BJ (cell line): Measurements from ENCODE around the gene XKR3. TPM values are rescaled to one million over a fixed set of nuclear protein-coding genes. Genes with fewer than 3 reads are reported as not detected.

Experiments used
- CTCF ChIA-PET: fragments of 350-600 bp; formaldehyde crosslinking; extraction: SDS; loops from one replicate; lab custom pipeline; 2021; ENCODE audit warnings: antibody characterized with exemption, inconsistent platforms; lab: Yijun Ruan, JAX
- POLR2A ChIA-PET: fragments of 300-600 bp; sonication (Branson Sonifier 250); formaldehyde crosslinking; extraction: SDS; loops from one replicate; lab custom pipeline; 2021; ENCODE audit warnings: antibody characterized with exemption; lab: Charles Lee
- DNase-seq: peaks from one replicate; pipeline ENCODE4 v3.0.0-alpha.2; 2011; ENCODE audit warnings: low read depth
- H3K27me3 ChIP-seq: 2 replicates; pipeline ENCODE4 v1.6.0; 2011; ENCODE audit warnings: low read length; ENCODE audit not compliant: control insufficient read depth, insufficient read depth
- H3K36me3 ChIP-seq: 2 replicates; pipeline ENCODE4 v1.5.1; 2011; ENCODE audit warnings: low read length; ENCODE audit not compliant: control insufficient read depth, insufficient read depth
- H3K4me3 ChIP-seq: 2 replicates; pipeline ENCODE4 v1.5.1; 2011; ENCODE audit warnings: low read depth, mild to moderate bottlenecking, control low read depth, low read length
- polyA plus RNA-seq: library from polyadenylated mRNA; depleted of rRNA; stranded (reverse); fragments of >200 nt; gene quantifications from 2 replicates; pipeline ENCODE4 v1.2.3, GENCODE V29; 2011
- TF ChIP-seq, protein P1 (sequence below): IDR thresholded peaks from 2 replicates; pipeline ENCODE4 v1.5.1; 2011; ENCODE audit warnings: low read depth, mild to moderate bottlenecking, control low read depth, inconsistent platforms, low read length, moderate library complexity; ENCODE audit not compliant: insufficient read depth

XKR3 gene
- polyA plus RNA-seq, 1 experiment: not detected

DNA sequence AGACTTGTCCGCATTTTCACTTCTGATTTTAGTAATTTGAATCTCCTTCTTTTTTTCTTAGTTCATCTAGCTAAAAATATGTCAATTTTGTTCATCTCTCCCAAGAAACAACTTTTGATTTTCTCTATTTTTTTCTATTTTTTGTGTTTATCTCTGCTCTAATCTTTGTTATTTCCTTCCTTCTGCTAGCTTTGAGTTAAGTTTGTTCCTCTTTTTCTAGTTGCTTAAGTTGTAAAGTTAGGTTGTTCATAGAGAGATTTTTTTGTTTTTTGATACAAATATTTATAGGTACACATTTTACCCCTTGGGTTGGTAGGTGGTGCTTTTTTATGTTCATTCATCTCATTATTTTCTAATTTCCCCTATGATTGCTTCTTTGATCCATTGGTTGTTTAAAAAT lies 22.1 kb upstream of the XKR3 start:
- ChIA-PET POLR2A (no interaction called here), CTCF (no interaction called here)
- DNase-seq: no peak
- TF ChIP-seq, protein P1, sequence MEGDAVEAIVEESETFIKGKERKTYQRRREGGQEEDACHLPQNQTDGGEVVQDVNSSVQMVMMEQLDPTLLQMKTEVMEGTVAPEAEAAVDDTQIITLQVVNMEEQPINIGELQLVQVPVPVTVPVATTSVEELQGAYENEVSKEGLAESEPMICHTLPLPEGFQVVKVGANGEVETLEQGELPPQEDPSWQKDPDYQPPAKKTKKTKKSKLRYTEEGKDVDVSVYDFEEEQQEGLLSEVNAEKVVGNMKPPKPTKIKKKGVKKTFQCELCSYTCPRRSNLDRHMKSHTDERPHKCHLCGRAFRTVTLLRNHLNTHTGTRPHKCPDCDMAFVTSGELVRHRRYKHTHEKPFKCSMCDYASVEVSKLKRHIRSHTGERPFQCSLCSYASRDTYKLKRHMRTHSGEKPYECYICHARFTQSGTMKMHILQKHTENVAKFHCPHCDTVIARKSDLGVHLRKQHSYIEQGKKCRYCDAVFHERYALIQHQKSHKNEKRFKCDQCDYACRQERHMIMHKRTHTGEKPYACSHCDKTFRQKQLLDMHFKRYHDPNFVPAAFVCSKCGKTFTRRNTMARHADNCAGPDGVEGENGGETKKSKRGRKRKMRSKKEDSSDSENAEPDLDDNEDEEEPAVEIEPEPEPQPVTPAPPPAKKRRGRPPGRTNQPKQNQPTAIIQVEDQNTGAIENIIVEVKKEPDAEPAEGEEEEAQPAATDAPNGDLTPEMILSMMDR: no peak
- no peaks in the 10 kb centered on the region for H3K36me3 ChIP-seq
- no peak overlapping the region for H3K4me3 ChIP-seq
- no peaks in the 10 kb centered on the region for H3K27me3 ChIP-seq

DNA sequence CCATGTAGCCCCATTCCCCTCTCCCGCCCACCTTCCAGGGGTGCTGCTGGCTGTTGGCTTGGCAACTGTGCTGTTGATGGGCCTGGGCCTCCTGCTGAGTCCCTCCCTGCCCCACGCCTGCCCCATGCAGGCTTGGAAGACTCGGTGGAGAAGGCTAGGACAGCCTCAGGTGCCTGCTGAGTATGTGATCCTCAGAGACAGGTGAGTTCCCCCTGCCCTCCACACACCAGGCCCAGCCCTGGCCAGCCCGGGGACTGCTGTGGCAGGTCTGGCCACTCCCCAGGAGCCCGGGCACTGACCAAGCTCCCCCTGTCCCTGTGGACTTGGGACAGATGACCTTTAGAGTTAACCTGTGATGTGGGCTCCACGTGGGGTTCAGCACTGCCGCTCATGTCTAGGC lies 20.7 kb upstream of the XKR3 start:
- Histone ChIP-seq H3K27me3 (no peaks in the 10 kb centered on the region), H3K36me3 (no peaks in the 10 kb centered on the region), H3K4me3 (no peak overlapping the region)
- TF ChIP-seq, protein P1: no peak
- POLR2A ChIA-PET: no interaction called here
- no peak for DNase-seq
- CTCF ChIA-PET: no interaction called here

DNA sequence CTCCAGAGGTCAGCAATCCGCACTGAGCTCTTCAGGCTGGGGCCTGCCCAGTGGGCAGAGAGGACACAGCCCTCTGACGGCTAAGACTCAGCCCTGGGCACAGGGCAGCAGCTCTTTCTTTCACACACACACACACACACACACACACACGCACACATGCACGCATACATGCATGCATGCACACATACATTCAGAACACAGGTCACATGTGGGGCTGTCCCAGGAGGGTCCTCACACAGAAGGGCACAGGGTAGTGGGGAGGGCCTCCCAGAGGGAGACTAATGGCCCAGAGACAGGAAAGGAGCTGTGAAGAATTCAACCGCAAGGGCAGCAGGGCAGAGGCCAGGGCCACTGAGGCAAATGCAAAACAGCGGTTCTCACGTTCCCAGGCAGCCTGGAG lies 20.3 kb upstream of the XKR3 start:
- no peak for DNase-seq
- H3K4me3 ChIP-seq: no peak overlapping the region
- CTCF ChIA-PET: no interaction called here
- H3K36me3 ChIP-seq: no peaks in the 10 kb centered on the region
- TF ChIP-seq, protein P1: no peak
- POLR2A ChIA-PET: no interaction called here
- no peaks in the 10 kb centered on the region for H3K27me3 ChIP-seq

DNA sequence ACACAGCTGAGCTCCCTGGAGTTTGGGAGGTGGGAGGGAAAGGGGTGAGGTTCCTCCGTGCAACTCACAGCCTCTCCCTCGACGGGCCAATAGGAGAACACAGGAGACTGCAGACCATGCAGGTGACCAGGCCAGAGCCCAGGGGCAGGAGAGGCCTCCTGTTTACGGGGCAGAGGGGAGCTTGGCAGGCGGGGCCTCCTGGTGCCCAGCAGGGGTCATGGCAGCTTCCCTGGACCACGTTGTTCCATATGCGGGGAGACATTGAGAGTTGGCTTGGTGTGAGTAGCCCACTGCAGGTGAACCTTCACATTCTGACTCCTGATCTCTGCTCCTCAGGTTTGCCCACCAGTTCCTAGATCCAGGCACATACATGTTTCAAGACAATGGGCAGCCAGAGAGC lies 19.3 kb upstream of the XKR3 start:
- DNase-seq: no peak
- TF ChIP-seq, protein P1: no peak
- Histone ChIP-seq H3K36me3 (no peaks in the 10 kb centered on the region), H3K27me3 (no peaks in the 10 kb centered on the region), H3K4me3 (no peak overlapping the region)
- CTCF ChIA-PET: no interaction called here
- POLR2A ChIA-PET: no interaction called here

DNA sequence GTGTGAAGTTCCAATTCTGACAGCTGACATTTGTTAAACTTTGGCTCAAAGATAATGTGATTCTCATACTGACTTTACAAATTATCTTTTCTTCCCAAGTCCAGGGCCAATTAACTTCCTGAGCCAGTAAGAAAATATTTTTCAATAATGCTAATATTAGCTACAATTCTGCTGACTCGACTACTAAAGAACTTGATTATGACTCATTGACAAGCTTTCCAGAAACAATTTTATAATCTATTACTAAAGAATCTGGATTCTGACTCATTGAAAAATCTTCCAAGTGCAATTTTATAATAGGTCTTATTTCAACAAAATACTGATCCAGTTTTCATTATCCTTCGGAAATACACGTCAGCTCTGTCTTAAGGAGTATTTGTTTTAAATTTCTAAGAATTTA lies 12.9 kb upstream of the XKR3 start:
- Histone ChIP-seq H3K4me3 (no peak overlapping the region), H3K36me3 (no peaks in the 10 kb centered on the region), H3K27me3 (no peaks in the 10 kb centered on the region)
- ChIA-PET POLR2A (no interaction called here), CTCF (no interaction called here)
- TF ChIP-seq, protein P1: no peak
- DNase-seq: no peak
